ENCODE data around the gene DNAI1.

DNAI1 gene

GRCh38 chr9:34541540-34541939 lies 82.9 kb downstream of the DNAI1 start:
- no peak for DNase-seq (ENCODE audit: low read depth in 2 of 2)

- DNase-seq (ENCODE audit: low read depth in 2 of 2) = no peak
Measured at GRCh38 chr9:34544035-34544434, 85.4 kb downstream of the DNAI1 start.

GRCh38 chr9:34545497-34545896 lies 86.9 kb downstream of the DNAI1 start:
- DNase-seq (ENCODE audit: low read depth in 2 of 2) = no peak

- no peak for DNase-seq (ENCODE audit: low read depth in 2 of 2)
Measured at GRCh38 chr9:34546102-34546833, 87.7 kb downstream of the DNAI1 start.

- peak in 1 of 2 donors; percentile 20 for DNase-seq (ENCODE audit: low read depth in 2 of 2)
Measured at GRCh38 chr9:34546834-34547827, 88.5 kb downstream of the DNAI1 start.

GRCh38 chr9:34547960-34548611 lies 89.5 kb downstream of the DNAI1 start:
- no peak for DNase-seq (ENCODE audit: low read depth in 2 of 2)

- DNase-seq (ENCODE audit: low read depth in 2 of 2) = no peak
Measured at GRCh38 chr9:34549407-34549732, 90.8 kb downstream of the DNAI1 start.

GRCh38 chr9:34550016-34550680 lies 91.5 kb downstream of the DNAI1 start:
- no peak for DNase-seq (ENCODE audit: low read depth in 2 of 2)

GRCh38 chr9:34550681-34551270 lies 92.2 kb downstream of the DNAI1 start:
- DNase-seq (ENCODE audit: low read depth in 2 of 2) = no peak

- no peak for DNase-seq (ENCODE audit: low read depth in 2 of 2)
Measured at GRCh38 chr9:34551751-34552605, 93.4 kb downstream of the DNAI1 start.

GRCh38 chr9:34552606-34552981 lies 94.0 kb downstream of the DNAI1 start:
- DNase-seq (ENCODE audit: low read depth in 2 of 2) = no peak

GRCh38 chr9:34552986-34553385 lies 94.4 kb downstream of the DNAI1 start:
- no peak for DNase-seq (ENCODE audit: low read depth in 2 of 2)

- no peak for DNase-seq (ENCODE audit: low read depth in 2 of 2)
Measured at GRCh38 chr9:34553511-34554021, 95.0 kb downstream of the DNAI1 start.

GRCh38 chr9:34554211-34555001 lies 95.8 kb downstream of the DNAI1 start:
- DNase-seq (ENCODE audit: low read depth in 2 of 2) = no peak

- no peak for DNase-seq (ENCODE audit: low read depth in 2 of 2)
Measured at GRCh38 chr9:34555002-34555348, 96.4 kb downstream of the DNAI1 start.

GRCh38 chr9:34555500-34555899 lies 96.9 kb downstream of the DNAI1 start:
- DNase-seq (ENCODE audit: low read depth in 2 of 2) = no peak

GRCh38 chr9:34555936-34556525 lies 97.4 kb downstream of the DNAI1 start:
- no peak for DNase-seq (ENCODE audit: low read depth in 2 of 2)

- no peak for DNase-seq (ENCODE audit: low read depth in 2 of 2)
Measured at GRCh38 chr9:34556949-34557348, 98.3 kb downstream of the DNAI1 start.
